KMS-11 (cell line): ENCODE measurements around the gene F2R.

Source experiments
- H2AFZ ChIP-seq: fragments of 200-600 bp; sonication (generic); 2 replicates; pipeline ENCODE4 v1.6.1; 2016; ENCODE audit warnings: antibody characterized with exemption, mixed run types, low read depth
- H3K27ac ChIP-seq: fragments of 200-600 bp; sonication (generic); 2 replicates; pipeline ENCODE4 v1.6.1; 2016; ENCODE audit warnings: mild to moderate bottlenecking, mixed run types
- H3K27me3 ChIP-seq: fragments of 200-600 bp; sonication (generic); 2 replicates; pipeline ENCODE4 v1.6.1; 2017; ENCODE audit warnings: mild to moderate bottlenecking, low read depth, mixed run types, moderate library complexity; ENCODE audit not compliant: insufficient read depth
- H3K36me3 ChIP-seq: fragments of 200-600 bp; sonication (generic); 2 replicates; pipeline ENCODE4 v1.6.1; 2017; ENCODE audit warnings: mild to moderate bottlenecking, mixed run types; ENCODE audit not compliant: insufficient read depth
- H3K4me1 ChIP-seq: fragments of 200-600 bp; sonication (generic); 2 replicates; pipeline ENCODE4 v1.6.1; 2016; ENCODE audit warnings: mild to moderate bottlenecking, low read depth, mixed run types; ENCODE audit not compliant: poor library complexity, severe bottlenecking
- H3K4me2 ChIP-seq: fragments of 200-600 bp; sonication (generic); 2 replicates; pipeline ENCODE4 v1.7.0; 2016; ENCODE audit warnings: mild to moderate bottlenecking, mixed run types
- H3K4me3 ChIP-seq: fragments of 200-600 bp; sonication (generic); IDR thresholded peaks from 2 replicates; pipeline ENCODE4 v1.6.1; 2017; ENCODE audit warnings: low read depth, low read length, mixed read lengths; ENCODE audit not compliant: insufficient read depth
- H3K79me2 ChIP-seq: fragments of 200-600 bp; sonication (generic); 2 replicates; pipeline ENCODE4 v1.6.1; 2016; ENCODE audit warnings: low read depth, mixed run types; ENCODE audit not compliant: insufficient read depth
- H3K9ac ChIP-seq: fragments of 200-600 bp; sonication (generic); 2 replicates; pipeline ENCODE4 v1.6.1; 2016; ENCODE audit warnings: mild to moderate bottlenecking, mixed run types
- H4K20me1 ChIP-seq: fragments of 200-600 bp; sonication (generic); 2 replicates; pipeline ENCODE4 v1.6.1; 2016; ENCODE audit warnings: mild to moderate bottlenecking, mixed run types; ENCODE audit not compliant: insufficient read depth
- CTCF ChIP-seq: fragments of 200-600 bp; sonication (generic); conservative IDR thresholded peaks from 2 replicates; pipeline ENCODE4 v1.6.1; 2017; ENCODE audit warnings: low read depth, mild to moderate bottlenecking, antibody characterized with exemption, low read length, moderate library complexity, mixed read lengths

Gene F2R

GRCh38 chr5:76705574-76705973 is 10.4 kb upstream of the F2R start:
- Histone ChIP-seq H3K27ac (no peak overlapping the region), H3K4me1 (peaks cover 22% of the 10 kb centered on the region), H3K79me2 (no peaks in the 10 kb centered on the region), H2AFZ (no peak overlapping the region), H3K27me3 (no peaks in the 10 kb centered on the region), H3K4me2 (no peak overlapping the region), H3K4me3 (no peak overlapping the region), H3K36me3 (peaks cover 11% of the 10 kb centered on the region; the same call in 1 of the 2 replicates), H4K20me1 (no peaks in the 10 kb centered on the region), H3K9ac (no peak overlapping the region)
- TF ChIP-seq CTCF: no peak

- Histone ChIP-seq H3K27me3 (no peaks in the 10 kb centered on the region), H3K9ac (no peak overlapping the region), H3K27ac (no peak overlapping the region; the same call in 1 of the 2 replicates)
These were observed 6.2 kb upstream of the F2R start for GRCh38 chr5:76709762-76710161.

GRCh38 chr5:76710991-76711390 is 4.9 kb upstream of the F2R start:
- Histone ChIP-seq H3K4me1 (peaks cover 32% of the 10 kb centered on the region), H3K79me2 (no peaks in the 10 kb centered on the region), H3K9ac (no peak overlapping the region), H3K4me3 (no peak overlapping the region), H3K27me3 (no peaks in the 10 kb centered on the region), H4K20me1 (no peaks in the 10 kb centered on the region), H3K36me3 (no peaks in the 10 kb centered on the region), H3K27ac (peak overlapping the region; percentile 72), H3K4me2 (peak overlapping the region; percentile 19), H2AFZ (no peak overlapping the region)
- no peak for TF ChIP-seq CTCF

More at GRCh38 chr5:76709762-76710161, 6.2 kb upstream of the F2R start:
- H3K4me2 ChIP-seq: no peak overlapping the region; the same call in 1 of the 2 replicates
- no peaks in the 10 kb centered on the region for H3K36me3 ChIP-seq
- peaks cover 32% of the 10 kb centered on the region for H3K4me1 ChIP-seq
- TF ChIP-seq CTCF: no peak
- H3K79me2 ChIP-seq: no peaks in the 10 kb centered on the region
- no peak overlapping the region for H3K4me3 ChIP-seq
- H4K20me1 ChIP-seq: no peaks in the 10 kb centered on the region
- H2AFZ ChIP-seq: no peak overlapping the region

GRCh38 chr5:76714751-76715485 is 1.0 kb upstream of the F2R start:
- no peaks in the 10 kb centered on the region for H4K20me1 ChIP-seq
- H3K79me2 ChIP-seq: no peaks in the 10 kb centered on the region
- no peaks in the 10 kb centered on the region for H3K27me3 ChIP-seq
- H3K4me2 ChIP-seq: no peak overlapping the region; the same call in 1 of the 2 replicates
- H3K36me3 ChIP-seq: no peaks in the 10 kb centered on the region
- H2AFZ ChIP-seq: no peak overlapping the region
- peaks cover 16% of the 10 kb centered on the region for H3K4me1 ChIP-seq
- TF ChIP-seq CTCF: no peak
- H3K4me3 ChIP-seq: no peak overlapping the region
- H3K9ac ChIP-seq: no peak overlapping the region
- H3K27ac ChIP-seq: no peak overlapping the region
